HepG2 (cell line): ENCODE measurements around the gene UBXN2A. TPM values are rescaled to one million over a fixed set of nuclear protein-coding genes. Genes with fewer than 3 reads are reported as not detected.

Experiments used
- NFYC ChIP-seq: IDR thresholded peaks from 2 replicates; pipeline ENCODE4 v1.6.1; 2016; ENCODE audit warnings: missing genetic modification reagents, missing compliant biosample characterization
- PBX2 ChIP-seq: IDR thresholded peaks from 2 replicates; pipeline ENCODE4 v1.6.1; 2016; ENCODE audit warnings: control low read depth
- YY1 ChIP-seq: IDR thresholded peaks from 2 replicates; pipeline ENCODE4 v1.6.1; 2011; ENCODE audit warnings: low read length, low read depth, moderate library complexity, mild to moderate bottlenecking; ENCODE audit not compliant: insufficient read depth, insufficient replicate concordance
- ZKSCAN8 ChIP-seq: IDR thresholded peaks from 2 replicates; pipeline ENCODE4 v1.6.1; 2016; ENCODE audit warnings: borderline replicate concordance, missing genetic modification reagents, missing compliant biosample characterization
- ZNF124 ChIP-seq: sonication (generic); formaldehyde crosslinking; IDR thresholded peaks from 2 replicates; pipeline ENCODE4 v1.4.0; 2020; ENCODE audit warnings: missing genetic modification reagents
- ZNF17 ChIP-seq: sonication (generic); formaldehyde crosslinking; IDR thresholded peaks from 2 replicates; pipeline ENCODE4 v1.5.0; 2020; ENCODE audit warnings: mild to moderate bottlenecking, missing genetic modification reagents
- ZNF18 ChIP-seq: sonication (generic); formaldehyde crosslinking; IDR thresholded peaks from 2 replicates; pipeline ENCODE4 v1.8.0; 2022; ENCODE audit warnings: mild to moderate bottlenecking, missing genetic modification reagents; ENCODE audit not compliant: insufficient replicate concordance
- ZNF329 ChIP-seq: sonication (generic); formaldehyde crosslinking; IDR thresholded peaks from 2 replicates; pipeline ENCODE4 v1.9.0; 2021; ENCODE audit warnings: low read depth, mild to moderate bottlenecking, missing genetic modification reagents
- ZNF451 ChIP-seq: sonication (generic); formaldehyde crosslinking; IDR thresholded peaks from 2 replicates; pipeline ENCODE4 v1.5.0; 2020; ENCODE audit warnings: mild to moderate bottlenecking, missing genetic modification reagents
- ZNF629 ChIP-seq: sonication (generic); formaldehyde crosslinking; conservative IDR thresholded peaks from 2 replicates; pipeline ENCODE4 v1.5.0; 2020; ENCODE audit warnings: missing genetic modification reagents
- ZNF709 ChIP-seq: sonication (generic); formaldehyde crosslinking; IDR thresholded peaks from 2 replicates; pipeline ENCODE4 v1.5.0; 2020; ENCODE audit warnings: mild to moderate bottlenecking, missing genetic modification reagents
- ZNF75D ChIP-seq: sonication (generic); formaldehyde crosslinking; IDR thresholded peaks from 2 replicates; pipeline ENCODE4 v1.8.1; 2023; ENCODE audit warnings: missing genetic modification reagents, mild to moderate bottlenecking, borderline replicate concordance
- ZNF784 ChIP-seq: sonication (generic); formaldehyde crosslinking; IDR thresholded peaks from 2 replicates; pipeline ENCODE4 v1.5.1; 2020; ENCODE audit warnings: missing genetic modification reagents, mild to moderate bottlenecking, borderline replicate concordance
- polyA plus RNA-seq, 8 experiments: library from polyadenylated mRNA; depleted of rRNA in 3 of 8; stranded (reverse) in 7 of 8; unstranded in 1 of 8; fragments of >200 nt; fragmentation: Illumina TruSeq in 4 of 8; extraction: Trizol in 4 of 8; gene quantifications; 2 replicates each; pipeline versions ENCODE4 v1.2.1 to v1.2.3, GENCODE V29; 2011 to 2016; ENCODE audit warnings: low read depth in 4 of 8, missing spikeins in 1 of 8, mixed read lengths in 1 of 8; ENCODE audit not compliant: insufficient read depth in 1 of 8
- total RNA-seq, 5 experiments: library from RNA; depleted of rRNA; stranded (reverse); fragments of >200 nt; fragmentation: Illumina TruSeq; extraction: Trizol; gene quantifications; 2 replicates each; pipeline ENCODE4 v1.2.3, GENCODE V29; 2016; ENCODE audit warnings: low read depth in 1 of 5
- TF ChIP-seq, protein P1 (sequence below): sonication (generic); formaldehyde crosslinking; IDR thresholded peaks from 2 replicates; pipeline ENCODE4 v1.5.1; 2020; ENCODE audit warnings: mild to moderate bottlenecking, missing genetic modification reagents, moderate library complexity
- TF ChIP-seq, protein P2 (sequence below): IDR thresholded peaks from 2 replicates; pipeline ENCODE4 v1.6.1; 2016; ENCODE audit warnings: missing compliant biosample characterization, missing genetic modification reagents, borderline replicate concordance
- TF ChIP-seq, protein P3 (sequence below): fragments of 450-650 bp; IDR thresholded peaks from 2 replicates; pipeline ENCODE4 v1.6.1; 2017
- TF ChIP-seq, protein P4 (sequence below): sonication (generic); formaldehyde crosslinking; IDR thresholded peaks from 2 replicates; pipeline ENCODE4 v1.4.0; 2020; ENCODE audit warnings: missing genetic modification reagents

The UBXN2A gene
- total and polyA plus RNA-seq, 2 of the 13 experiments (the other 11 are each of a cell fraction or from before 2014, with no cell fraction given) = 8.3 to 20.9 TPM

DNA sequence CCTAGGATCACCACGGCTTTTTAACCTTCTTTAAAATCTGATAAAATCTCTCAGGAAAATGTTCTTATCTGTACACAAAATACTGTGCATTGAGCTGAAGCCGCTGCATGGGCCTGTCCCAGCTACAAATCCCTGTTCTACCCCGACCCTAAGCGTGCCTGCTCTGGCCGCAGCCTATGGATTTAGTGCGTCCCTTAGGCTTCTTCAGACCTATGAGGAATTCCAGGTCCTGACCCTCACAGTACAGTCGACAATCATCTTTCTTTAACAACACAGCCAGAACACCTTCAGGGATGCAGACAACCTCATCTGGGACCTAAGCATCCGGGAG lies 107.4 kb downstream of the UBXN2A start (continued):
- TF ChIP-seq, protein P1, sequence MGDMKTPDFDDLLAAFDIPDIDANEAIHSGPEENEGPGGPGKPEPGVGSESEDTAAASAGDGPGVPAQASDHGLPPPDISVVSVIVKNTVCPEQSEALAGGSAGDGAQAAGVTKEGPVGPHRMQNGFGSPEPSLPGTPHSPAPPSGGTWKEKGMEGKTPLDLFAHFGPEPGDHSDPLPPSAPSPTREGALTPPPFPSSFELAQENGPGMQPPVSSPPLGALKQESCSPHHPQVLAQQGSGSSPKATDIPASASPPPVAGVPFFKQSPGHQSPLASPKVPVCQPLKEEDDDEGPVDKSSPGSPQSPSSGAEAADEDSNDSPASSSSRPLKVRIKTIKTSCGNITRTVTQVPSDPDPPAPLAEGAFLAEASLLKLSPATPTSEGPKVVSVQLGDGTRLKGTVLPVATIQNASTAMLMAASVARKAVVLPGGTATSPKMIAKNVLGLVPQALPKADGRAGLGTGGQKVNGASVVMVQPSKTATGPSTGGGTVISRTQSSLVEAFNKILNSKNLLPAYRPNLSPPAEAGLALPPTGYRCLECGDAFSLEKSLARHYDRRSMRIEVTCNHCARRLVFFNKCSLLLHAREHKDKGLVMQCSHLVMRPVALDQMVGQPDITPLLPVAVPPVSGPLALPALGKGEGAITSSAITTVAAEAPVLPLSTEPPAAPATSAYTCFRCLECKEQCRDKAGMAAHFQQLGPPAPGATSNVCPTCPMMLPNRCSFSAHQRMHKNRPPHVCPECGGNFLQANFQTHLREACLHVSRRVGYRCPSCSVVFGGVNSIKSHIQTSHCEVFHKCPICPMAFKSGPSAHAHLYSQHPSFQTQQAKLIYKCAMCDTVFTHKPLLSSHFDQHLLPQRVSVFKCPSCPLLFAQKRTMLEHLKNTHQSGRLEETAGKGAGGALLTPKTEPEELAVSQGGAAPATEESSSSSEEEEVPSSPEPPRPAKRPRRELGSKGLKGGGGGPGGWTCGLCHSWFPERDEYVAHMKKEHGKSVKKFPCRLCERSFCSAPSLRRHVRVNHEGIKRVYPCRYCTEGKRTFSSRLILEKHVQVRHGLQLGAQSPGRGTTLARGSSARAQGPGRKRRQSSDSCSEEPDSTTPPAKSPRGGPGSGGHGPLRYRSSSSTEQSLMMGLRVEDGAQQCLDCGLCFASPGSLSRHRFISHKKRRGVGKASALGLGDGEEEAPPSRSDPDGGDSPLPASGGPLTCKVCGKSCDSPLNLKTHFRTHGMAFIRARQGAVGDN (CRISPR knock-in tag) = peak; percentile 18; the same call in 1 of the 2 replicates
- TF ChIP-seq ZNF784 (CRISPR knock-in tag) (no peak), NFYC (CRISPR knock-in tag) (no peak), ZNF17 (CRISPR knock-in tag) (no peak), ZNF18 (CRISPR knock-in tag) (no peak), ZNF709 (CRISPR knock-in tag) (peak; percentile 16; the same call in 1 of the 2 replicates), ZKSCAN8 (CRISPR knock-in tag) (no peak), YY1 (no peak), ZNF629 (CRISPR knock-in tag) (0 out of 2 replicates have a peak, but pooled peaks have one; percentile 6), ZNF329 (CRISPR knock-in tag) (no peak), ZNF75D (0 out of 2 replicates have a peak, but pooled peaks have one; percentile 5), ZNF124 (CRISPR knock-in tag) (peak; percentile 19; the same call in 1 of the 2 replicates), PBX2 (CRISPR knock-in tag) (no peak), ZNF451 (CRISPR knock-in tag) (no peak)
- TF ChIP-seq, protein P2, sequence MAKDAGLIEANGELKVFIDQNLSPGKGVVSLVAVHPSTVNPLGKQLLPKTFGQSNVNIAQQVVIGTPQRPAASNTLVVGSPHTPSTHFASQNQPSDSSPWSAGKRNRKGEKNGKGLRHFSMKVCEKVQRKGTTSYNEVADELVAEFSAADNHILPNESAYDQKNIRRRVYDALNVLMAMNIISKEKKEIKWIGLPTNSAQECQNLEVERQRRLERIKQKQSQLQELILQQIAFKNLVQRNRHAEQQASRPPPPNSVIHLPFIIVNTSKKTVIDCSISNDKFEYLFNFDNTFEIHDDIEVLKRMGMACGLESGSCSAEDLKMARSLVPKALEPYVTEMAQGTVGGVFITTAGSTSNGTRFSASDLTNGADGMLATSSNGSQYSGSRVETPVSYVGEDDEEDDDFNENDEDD (CRISPR knock-in tag) = peak; percentile 14; the same call in 1 of the 2 replicates
- TF ChIP-seq, protein P3, sequence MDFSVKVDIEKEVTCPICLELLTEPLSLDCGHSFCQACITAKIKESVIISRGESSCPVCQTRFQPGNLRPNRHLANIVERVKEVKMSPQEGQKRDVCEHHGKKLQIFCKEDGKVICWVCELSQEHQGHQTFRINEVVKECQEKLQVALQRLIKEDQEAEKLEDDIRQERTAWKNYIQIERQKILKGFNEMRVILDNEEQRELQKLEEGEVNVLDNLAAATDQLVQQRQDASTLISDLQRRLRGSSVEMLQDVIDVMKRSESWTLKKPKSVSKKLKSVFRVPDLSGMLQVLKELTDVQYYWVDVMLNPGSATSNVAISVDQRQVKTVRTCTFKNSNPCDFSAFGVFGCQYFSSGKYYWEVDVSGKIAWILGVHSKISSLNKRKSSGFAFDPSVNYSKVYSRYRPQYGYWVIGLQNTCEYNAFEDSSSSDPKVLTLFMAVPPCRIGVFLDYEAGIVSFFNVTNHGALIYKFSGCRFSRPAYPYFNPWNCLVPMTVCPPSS = no peak
- TF ChIP-seq, protein P4, sequence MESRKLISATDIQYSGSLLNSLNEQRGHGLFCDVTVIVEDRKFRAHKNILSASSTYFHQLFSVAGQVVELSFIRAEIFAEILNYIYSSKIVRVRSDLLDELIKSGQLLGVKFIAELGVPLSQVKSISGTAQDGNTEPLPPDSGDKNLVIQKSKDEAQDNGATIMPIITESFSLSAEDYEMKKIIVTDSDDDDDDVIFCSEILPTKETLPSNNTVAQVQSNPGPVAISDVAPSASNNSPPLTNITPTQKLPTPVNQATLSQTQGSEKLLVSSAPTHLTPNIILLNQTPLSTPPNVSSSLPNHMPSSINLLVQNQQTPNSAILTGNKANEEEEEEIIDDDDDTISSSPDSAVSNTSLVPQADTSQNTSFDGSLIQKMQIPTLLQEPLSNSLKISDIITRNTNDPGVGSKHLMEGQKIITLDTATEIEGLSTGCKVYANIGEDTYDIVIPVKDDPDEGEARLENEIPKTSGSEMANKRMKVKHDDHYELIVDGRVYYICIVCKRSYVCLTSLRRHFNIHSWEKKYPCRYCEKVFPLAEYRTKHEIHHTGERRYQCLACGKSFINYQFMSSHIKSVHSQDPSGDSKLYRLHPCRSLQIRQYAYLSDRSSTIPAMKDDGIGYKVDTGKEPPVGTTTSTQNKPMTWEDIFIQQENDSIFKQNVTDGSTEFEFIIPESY = no peak
